Mesendoderm (in vitro differentiated cells): ENCODE data around the gene POLR1A.

Experiments
- DNase-seq: peaks from one replicate; pipeline ENCODE4 v3.0.0; 2013
- H2AK5ac ChIP-seq: 2 replicates; pipeline ENCODE4 v1.6.1; 2013; ENCODE audit warnings: low read length, inconsistent platforms
- H2BK120ac ChIP-seq: 2 replicates; pipeline ENCODE4 v1.6.1; 2013; ENCODE audit warnings: low read depth, mild to moderate bottlenecking, low read length, moderate library complexity, mixed read lengths
- H2BK15ac ChIP-seq: replicated peaks from 2 replicates; pipeline ENCODE4 v1.6.1; 2013; ENCODE audit warnings: low read depth, mild to moderate bottlenecking, moderate library complexity
- H2BK5ac ChIP-seq: 2 replicates; pipeline ENCODE4 v1.6.1; 2013; ENCODE audit warnings: low read length, inconsistent platforms
- H3K18ac ChIP-seq: 2 replicates; pipeline ENCODE4 v1.6.1; 2013; ENCODE audit warnings: mild to moderate bottlenecking, low read length, mixed read lengths
- H3K23ac ChIP-seq: one replicate; pipeline ENCODE4 v1.6.1; 2013; ENCODE audit warnings: low read length
- H3K27ac ChIP-seq: 2 replicates; pipeline ENCODE4 v1.5.1; 2013; ENCODE audit warnings: low read depth, mild to moderate bottlenecking, inconsistent platforms, low read length, moderate library complexity
- H3K27me3 ChIP-seq: 2 replicates; pipeline ENCODE4 v1.6.1; 2013; ENCODE audit warnings: low read length, control low read depth, mild to moderate bottlenecking, inconsistent platforms; ENCODE audit not compliant: insufficient read depth, poor library complexity
- H3K36me3 ChIP-seq: 2 replicates; pipeline ENCODE4 v1.6.1; 2013; ENCODE audit warnings: low read length, inconsistent platforms; ENCODE audit not compliant: control insufficient read depth, insufficient read depth
- H3K4ac ChIP-seq: one replicate; pipeline ENCODE4 v1.6.1; 2013; ENCODE audit warnings: low read depth, mild to moderate bottlenecking, low read length, moderate library complexity
- H3K4me1 ChIP-seq: 2 replicates; pipeline ENCODE4 v1.6.1; 2013; ENCODE audit warnings: low read depth, low read length, inconsistent platforms; ENCODE audit not compliant: control insufficient read depth
- H3K4me2 ChIP-seq: 2 replicates; pipeline ENCODE4 v1.6.1; 2013; ENCODE audit warnings: low read length
- H3K4me3 ChIP-seq: 2 replicates; pipeline ENCODE4 v1.5.1; 2013; ENCODE audit warnings: mild to moderate bottlenecking, low read length
- H3K56ac ChIP-seq: one replicate; pipeline ENCODE4 v1.6.1; 2013; ENCODE audit warnings: low read length
- H3K79me1 ChIP-seq: 2 replicates; pipeline ENCODE4 v1.6.1; 2013; ENCODE audit warnings: low read length, inconsistent platforms
- H3K79me2 ChIP-seq: 2 replicates; pipeline ENCODE4 v1.6.1; 2013; ENCODE audit warnings: mild to moderate bottlenecking, low read length; ENCODE audit not compliant: control insufficient read depth, insufficient read depth
- H3K9ac ChIP-seq: 2 replicates; pipeline ENCODE4 v1.6.1; 2013; ENCODE audit warnings: low read length, inconsistent platforms
- H4K5ac ChIP-seq: one replicate; pipeline ENCODE4 v1.6.1; 2013; ENCODE audit warnings: low read length
- H4K8ac ChIP-seq: one replicate; pipeline ENCODE4 v1.6.1; 2013; ENCODE audit warnings: low read depth, mild to moderate bottlenecking, control low read depth, low read length, moderate library complexity
- WGBS: extraction: QIAGEN DNeasy Blood & Tissue Kit; methylation state at CpG from one replicate; pipeline ENCODE4 v1.1.7; 2013; ENCODE audit warnings: low lambda C conversion rate, missing lambda C conversion rate; ENCODE audit not compliant: insufficient coverage; ENCODE audit errors: extremely low coverage; 5-methylcytosine and 5-hydroxymethylcytosine counted together

The POLR1A gene

DNA sequence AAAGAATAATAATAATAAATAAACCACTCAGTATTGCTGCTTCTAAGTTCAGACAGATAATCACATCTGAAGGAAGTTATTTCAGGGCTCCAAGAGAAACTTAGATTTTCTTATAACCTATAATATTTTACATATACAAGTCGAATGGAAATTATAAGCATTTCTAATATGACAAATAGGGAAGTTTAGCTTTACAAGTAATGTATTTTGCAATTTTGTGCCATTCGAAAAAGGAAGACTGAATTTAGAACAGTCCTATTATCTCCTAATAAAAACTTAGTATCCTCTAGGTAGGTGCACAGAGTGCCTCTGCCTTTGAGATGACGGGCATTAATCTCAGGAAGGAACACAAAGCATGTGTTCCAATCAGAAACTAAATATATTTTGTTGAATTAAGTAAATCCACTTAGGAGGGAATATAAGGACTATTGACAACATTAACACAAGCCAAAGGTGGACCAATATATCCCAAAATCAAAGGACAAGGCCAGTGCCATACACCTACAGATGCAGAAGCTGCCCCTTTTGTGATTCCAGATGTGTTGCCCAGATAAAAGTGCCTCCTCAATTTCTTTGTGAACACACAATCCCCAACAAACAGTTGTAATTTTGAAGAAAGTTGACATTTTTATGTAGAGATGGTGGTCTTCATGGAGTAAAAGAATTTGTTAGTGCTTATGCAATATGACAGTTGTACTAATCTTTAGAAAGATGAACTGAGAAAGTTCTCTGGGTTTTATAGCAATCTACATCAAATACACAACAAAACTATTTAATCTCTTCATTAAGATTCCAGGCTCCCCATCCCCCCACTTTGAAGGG, 37.0 kb upstream of the POLR1A start:
- no CpG with 5 or more reads among the region's 3 CpGs for WGBS
- Histone ChIP-seq H4K5ac (no peak overlapping the region), H2AK5ac (no peak overlapping the region), H3K18ac (no peak overlapping the region), H3K4me2 (no peak overlapping the region), H4K8ac (no peak overlapping the region), H2BK120ac (no peak overlapping the region), H3K79me2 (no peaks in the 10 kb centered on the region), H3K4me1 (no peaks in the 10 kb centered on the region), H3K23ac (no peak overlapping the region), H3K27me3 (no peaks in the 10 kb centered on the region), H3K79me1 (no peaks in the 10 kb centered on the region), H2BK5ac (no peak overlapping the region), H3K27ac (no peak overlapping the region), H3K36me3 (peaks cover 15% of the 10 kb centered on the region), H2BK15ac (no peak overlapping the region), H3K4ac (no peak overlapping the region), H3K9ac (no peak overlapping the region), H3K4me3 (no peak overlapping the region), H3K56ac (no peak overlapping the region)
- DNase-seq = no peak

DNA sequence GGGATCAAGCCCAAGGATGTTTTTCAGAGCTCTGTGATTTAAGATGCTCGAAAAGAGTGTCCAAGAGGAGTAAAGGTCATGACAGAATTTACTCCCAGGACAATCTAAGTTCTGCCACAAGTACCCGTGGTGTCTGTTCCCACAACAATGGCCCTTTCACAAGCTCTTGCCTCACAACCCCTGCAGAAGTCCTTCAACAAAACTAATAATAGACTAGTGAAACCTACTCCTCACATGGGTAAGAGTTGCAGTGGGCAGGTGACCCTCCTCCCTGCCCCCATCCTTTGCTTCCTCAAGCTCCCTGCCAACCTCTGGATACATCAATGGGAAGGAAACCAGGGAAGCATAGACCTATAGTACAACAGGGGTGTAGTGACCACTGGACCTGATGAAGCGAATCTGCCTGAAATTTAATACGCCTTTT, 35.3 kb upstream of the POLR1A start:
- Histone ChIP-seq H3K4me1 (no peaks in the 10 kb centered on the region), H3K18ac (no peak overlapping the region), H3K27me3 (no peaks in the 10 kb centered on the region), H2BK15ac (no peak overlapping the region), H3K4me2 (no peak overlapping the region), H3K4ac (no peak overlapping the region), H3K23ac (no peak overlapping the region), H3K79me1 (no peaks in the 10 kb centered on the region), H4K5ac (no peak overlapping the region), H4K8ac (no peak overlapping the region), H3K9ac (no peak overlapping the region), H3K27ac (no peak overlapping the region), H2BK120ac (no peak overlapping the region), H3K36me3 (peaks cover 24% of the 10 kb centered on the region), H3K4me3 (no peak overlapping the region), H2AK5ac (no peak overlapping the region), H3K56ac (no peak overlapping the region), H3K79me2 (no peaks in the 10 kb centered on the region), H2BK5ac (no peak overlapping the region)
- no peak for DNase-seq
- WGBS = no CpG with 5 or more reads among the region's 4 CpGs

DNA sequence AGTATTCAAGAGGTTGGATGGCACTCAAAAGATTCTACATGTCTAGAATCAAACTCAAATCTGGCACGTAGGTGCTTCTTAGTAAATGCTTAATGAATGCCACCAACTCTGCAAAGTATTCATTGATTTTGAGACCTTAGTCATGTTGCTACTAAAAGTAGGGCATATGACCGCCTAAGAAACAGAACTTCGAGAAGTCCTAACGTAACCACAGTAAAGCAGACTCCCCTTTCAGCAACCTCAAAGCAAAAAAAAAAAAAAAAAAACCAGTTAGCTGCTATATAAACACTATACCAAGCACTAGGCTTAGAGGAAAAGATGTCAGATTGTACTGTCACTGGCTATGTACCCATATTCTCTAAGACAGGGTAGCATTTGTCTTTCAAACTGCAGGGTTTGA, 34.3 kb upstream of the POLR1A start:
- peaks cover 28% of the 10 kb centered on the region for H3K36me3 ChIP-seq
- no peak overlapping the region for H3K18ac ChIP-seq

DNA sequence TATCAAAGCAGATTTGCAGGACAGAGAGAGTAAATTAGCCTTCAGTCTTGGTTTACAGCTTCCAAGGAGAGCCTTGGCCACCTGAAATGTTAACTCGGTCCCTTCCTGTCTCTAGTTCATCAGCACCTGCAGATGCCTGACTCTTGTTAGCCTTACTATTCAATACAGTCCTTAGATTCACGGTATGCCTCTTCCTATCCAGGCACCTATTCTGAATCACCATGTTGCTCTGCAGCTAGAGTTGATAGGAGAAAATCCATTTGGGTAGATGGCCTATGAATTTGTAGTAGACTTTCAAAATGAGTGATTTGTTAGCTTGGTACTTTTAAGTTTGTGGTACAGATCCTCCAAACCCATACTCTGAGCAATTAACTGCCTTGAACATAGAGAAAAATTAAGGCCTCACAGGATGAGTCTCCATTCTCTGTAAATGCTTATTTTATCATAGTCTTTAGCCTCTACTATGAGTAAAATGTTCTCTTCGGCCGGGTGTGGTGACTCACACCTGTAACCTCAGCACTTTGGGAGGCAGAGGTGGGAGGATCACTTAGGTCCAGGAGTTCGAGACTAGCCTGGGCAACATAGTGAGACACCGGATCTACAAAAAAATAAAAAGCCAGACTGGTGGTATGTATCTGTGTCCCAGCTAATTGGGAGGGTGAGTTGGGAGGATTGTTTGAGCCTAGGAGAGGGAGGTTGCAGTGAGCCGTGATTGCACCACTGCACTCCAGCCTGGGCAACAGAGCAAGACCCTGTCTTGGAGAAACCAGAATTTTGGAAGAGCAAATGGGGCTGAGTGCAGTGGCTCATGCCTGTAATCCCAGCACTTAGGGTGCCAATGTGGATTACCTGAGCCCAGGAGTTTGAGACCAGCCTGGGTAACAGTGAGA, 33.3 kb upstream of the POLR1A start:
- Histone ChIP-seq H3K4me1 (no peaks in the 10 kb centered on the region), H3K18ac (no peak overlapping the region), H3K27me3 (no peaks in the 10 kb centered on the region), H3K27ac (no peak overlapping the region), H3K4me3 (no peak overlapping the region), H3K56ac (no peak overlapping the region), H2BK5ac (no peak overlapping the region), H3K9ac (no peak overlapping the region), H3K4me2 (no peak overlapping the region), H4K8ac (no peak overlapping the region), H3K79me2 (no peaks in the 10 kb centered on the region), H2BK120ac (no peak overlapping the region), H3K4ac (no peak overlapping the region), H2BK15ac (no peak overlapping the region), H2AK5ac (no peak overlapping the region), H4K5ac (no peak overlapping the region), H3K79me1 (no peaks in the 10 kb centered on the region), H3K36me3 (peaks cover 25% of the 10 kb centered on the region), H3K23ac (no peak overlapping the region)
- no peak for DNase-seq
- no CpG with 5 or more reads among the region's 7 CpGs for WGBS

More for the DNA sequence above, 34.3 kb upstream of the POLR1A start:
- Histone ChIP-seq H3K27ac (no peak overlapping the region), H3K4me2 (no peak overlapping the region), H2BK120ac (no peak overlapping the region), H2BK5ac (no peak overlapping the region), H4K8ac (no peak overlapping the region), H3K4ac (no peak overlapping the region), H3K23ac (no peak overlapping the region), H3K4me1 (no peaks in the 10 kb centered on the region), H3K79me1 (no peaks in the 10 kb centered on the region), H3K56ac (no peak overlapping the region), H4K5ac (no peak overlapping the region), H2BK15ac (no peak overlapping the region), H2AK5ac (no peak overlapping the region), H3K9ac (no peak overlapping the region), H3K4me3 (no peak overlapping the region), H3K27me3 (no peaks in the 10 kb centered on the region), H3K79me2 (no peaks in the 10 kb centered on the region)
- DNase-seq = no peak
- no CpG with 5 or more reads among the region's 4 CpGs for WGBS

DNA sequence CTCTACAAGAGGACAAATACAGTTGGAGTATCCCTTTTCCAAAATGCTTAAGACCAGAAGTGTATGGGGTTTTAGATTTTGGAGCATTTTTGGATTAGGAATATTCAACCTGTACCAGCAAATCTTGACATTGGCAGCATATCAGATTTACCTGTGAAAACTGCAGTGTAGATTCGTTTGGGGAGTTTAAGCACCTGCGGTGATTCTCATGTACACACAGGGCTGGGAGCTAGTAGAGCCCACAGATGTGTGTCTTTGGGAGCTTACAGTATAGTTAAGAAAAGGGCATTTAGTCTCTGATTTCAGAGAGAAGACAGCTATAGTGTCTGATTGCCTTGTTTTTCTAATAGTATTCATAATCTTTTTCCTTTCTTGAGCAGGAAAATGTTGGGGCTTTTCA, 30.5 kb upstream of the POLR1A start:
- Histone ChIP-seq H3K36me3 (peaks cover 32% of the 10 kb centered on the region), H3K23ac (no peak overlapping the region), H3K79me1 (no peaks in the 10 kb centered on the region), H3K4ac (no peak overlapping the region), H3K27me3 (no peaks in the 10 kb centered on the region), H2BK5ac (no peak overlapping the region), H4K8ac (no peak overlapping the region), H3K18ac (no peak overlapping the region), H3K79me2 (no peaks in the 10 kb centered on the region), H3K9ac (no peak overlapping the region), H2BK15ac (no peak overlapping the region), H3K4me2 (no peak overlapping the region), H4K5ac (no peak overlapping the region), H3K4me1 (no peaks in the 10 kb centered on the region), H3K4me3 (no peak overlapping the region), H3K56ac (no peak overlapping the region), H3K27ac (no peak overlapping the region), H2BK120ac (no peak overlapping the region), H2AK5ac (no peak overlapping the region)
- DNase-seq = no peak
- no CpG with 5 or more reads among the region's 2 CpGs for WGBS
